Panc1 (cell line): ENCODE results near the gene CMIP. TPM values are rescaled to one million over a fixed set of nuclear protein-coding genes. Genes with fewer than 3 reads are reported as not detected.
A peak's percentile ranks its signal among the peaks of the same experiment; 100 is the strongest.

Source experiments
- ATAC-seq: fragments of 200-7000 bp; cut with Tn5 transposase; 2 replicates; pipeline ENCODE4 v1.9.1; 2020; ENCODE audit warnings: mild to moderate bottlenecking, moderate library complexity
- BruUV-seq: library from RNA; stranded (reverse); fragments of 400-500 nt; replicated peaks from 2 replicates; lab custom pipeline; 2021; lab: Mats Ljungman, UMichigan
- CTCF ChIA-PET: fragments of 300-600 bp; sonication (Branson Sonifier 250); formaldehyde crosslinking; loops from one replicate; lab custom pipeline; 2022; ENCODE audit warnings: antibody characterized with exemption; lab: Charles Lee
- POLR2A ChIA-PET: fragments of 300-600 bp; sonication (Branson Sonifier 250); formaldehyde crosslinking; loops from one replicate; lab custom pipeline; 2022; ENCODE audit warnings: antibody characterized with exemption; lab: Charles Lee
- DNase-seq: peaks from one replicate; pipeline ENCODE4 v3.0.0-alpha.2; 2010; ENCODE audit warnings: low read depth, low spot score
- H3K27ac ChIP-seq: 2 replicates; pipeline ENCODE4 v1.5.1; 2011; ENCODE audit warnings: mild to moderate bottlenecking, low read length, inconsistent platforms
- H3K27me3 ChIP-seq: fragments of 200-500 bp; sonication (Bioruptor generic); 2 replicates; pipeline ENCODE4 v1.6.0; 2014; ENCODE audit warnings: low read length, inconsistent platforms; ENCODE audit not compliant: control insufficient read depth, insufficient read depth
- H3K36me3 ChIP-seq: fragments of 200-500 bp; sonication (Bioruptor generic); 2 replicates; pipeline ENCODE4 v1.5.1; 2014; ENCODE audit warnings: inconsistent platforms, mild to moderate bottlenecking, low read length, moderate library complexity; ENCODE audit not compliant: control insufficient read depth, insufficient read depth
- H3K4me1 ChIP-seq: 2 replicates; pipeline ENCODE4 v1.5.1; 2011; ENCODE audit warnings: inconsistent platforms, mild to moderate bottlenecking, low read length, moderate library complexity; ENCODE audit not compliant: control insufficient read depth, insufficient read depth
- H3K4me3 ChIP-seq, 2 experiments: 2 replicates each; pipeline ENCODE4 v1.5.1; 2011 to 2012; ENCODE audit warnings: low read depth in 2 of 2, low read length in 2 of 2, mild to moderate bottlenecking in 2 of 2, inconsistent platforms in 1 of 2, moderate library complexity in 1 of 2
- H3K9me3 ChIP-seq: fragments of 200-500 bp; sonication (Bioruptor generic); 2 replicates; pipeline ENCODE4 v1.5.1; 2014; ENCODE audit warnings: low read depth, mild to moderate bottlenecking, inconsistent platforms, low read length, moderate library complexity; ENCODE audit not compliant: control insufficient read depth, insufficient read depth
- CTCF ChIP-seq: fragments of 450-650 bp; IDR thresholded peaks from 2 replicates; pipeline ENCODE4 v1.5.1; 2017; ENCODE audit warnings: mild to moderate bottlenecking
- POLR2AphosphoS5 ChIP-seq: IDR thresholded peaks from 2 replicates; pipeline ENCODE4 v1.6.1; 2012; ENCODE audit warnings: mild to moderate bottlenecking, low read depth, low read length, moderate library complexity
- REST ChIP-seq, 2 experiments: IDR thresholded peaks; 2 replicates each; pipeline ENCODE4 v1.6.1; 2011 to 2012; ENCODE audit warnings: low read depth in 2 of 2, control low read depth in 1 of 2, low read length in 1 of 2, mild to moderate bottlenecking in 1 of 2, moderate library complexity in 1 of 2; ENCODE audit not compliant: insufficient read depth in 1 of 2
- SIN3A ChIP-seq: IDR thresholded peaks from 2 replicates; pipeline ENCODE4 v1.6.1; 2012; ENCODE audit warnings: low read depth, mild to moderate bottlenecking, low read length, moderate library complexity, borderline replicate concordance; ENCODE audit not compliant: insufficient read depth
- TCF7L2 ChIP-seq: IDR thresholded peaks from 2 replicates; pipeline ENCODE4 v1.6.1; 2011; ENCODE audit warnings: mild to moderate bottlenecking, low read depth, low read length, inconsistent platforms
- in situ Hi-C: cut with HindIII; loops from 2 replicates; pipeline ENCODE4 v1.10.0; 2016; ENCODE audit warnings: low sequenced_read_pairs, low pct_unique_long_range_greater_than_20kb
- intact Hi-C: fragments of 100-400 bp; cut with micrococcal nuclease; formaldehyde crosslinking; loops from one replicate; pipeline ENCODE4 v1.10.0; 2022; ENCODE audit not compliant: unreplicated experiment
- total RNA-seq: library from RNA; stranded (reverse); gene quantifications from one replicate; pipeline ENCODE4 v1.2.1, GENCODE V29; 2021; ENCODE audit not compliant: unreplicated experiment

The CMIP gene
- total RNA-seq, 1 experiment from 2014 or later, result 49.7 TPM

- in situ Hi-C loops (no loop called here), intact Hi-C loops (no loop called here)
- Histone ChIP-seq H3K4me3 (no peak overlapping the region), H3K9me3 (no peaks in the 10 kb centered on the region), H3K27me3 (no peaks in the 10 kb centered on the region), H3K4me1 (peaks cover 34% of the 10 kb centered on the region), H3K36me3 (no peaks in the 10 kb centered on the region), H3K27ac (peak overlapping the region; percentile 44; the same call in 1 of the 2 replicates)
- TF ChIP-seq TCF7L2 (no peak), REST (IDR thresholded peaks at IDR 0.05; ENCODE audit: insufficient read depth in 1 of 2, low read depth in 2 of 2, low read length in 1 of 2) (no peak), SIN3A (no peak), CTCF (no peak), POLR2AphosphoS5 (no peak)
- ATAC-seq (no peak), DNase-seq (no peak)
- no TSS peak for BruUV-seq
- ChIA-PET CTCF (interaction anchor here (0.7 kb wide), 1 partner anchor 120 kb away, joined by 5 read pairs; no protein-coding TSS in a partner anchor), POLR2A (no interaction called here)
Measured at GRCh38 chr16:81526199-81526598, 81.6 kb downstream of the CMIP start.

- intact Hi-C loops, result no loop called here
- Histone ChIP-seq H3K4me1 (peaks cover 34% of the 10 kb centered on the region), H3K27me3 (no peaks in the 10 kb centered on the region), H3K9me3 (no peaks in the 10 kb centered on the region), H3K27ac (peak overlapping the region; percentile 44; the same call in 1 of the 2 replicates), H3K36me3 (no peaks in the 10 kb centered on the region), H3K4me3 (no peak overlapping the region)
- TF ChIP-seq CTCF (no peak), REST (IDR thresholded peaks at IDR 0.05; ENCODE audit: insufficient read depth in 1 of 2, low read depth in 2 of 2, low read length in 1 of 2) (no peak), POLR2AphosphoS5 (no peak), TCF7L2 (no peak), SIN3A (no peak)
- no TSS peak for BruUV-seq
- POLR2A ChIA-PET, result no interaction called here
- CTCF ChIA-PET, result no interaction called here
- DNase-seq, result no peak
- in situ Hi-C loops, result no loop called here
- no peak for ATAC-seq
Measured at GRCh38 chr16:81526935-81527334, 82.3 kb downstream of the CMIP start.
